Chondrocyte (in vitro differentiated cells): ENCODE data around the gene KCNJ15. TPM values are rescaled to one million over a fixed set of nuclear protein-coding genes. Genes with fewer than 3 reads are reported as not detected.

Source experiments
- DNase-seq: peaks from one replicate; pipeline ENCODE4 v3.0.0; 2021; ENCODE audit warnings: mixed read lengths, low spot score
- H3K27ac Mint-ChIP-seq: one replicate; pipeline ENCODE4 v1.8.0; 2021; ENCODE audit warnings: mild to moderate bottlenecking, moderate library complexity, mixed read lengths; ENCODE audit not compliant: unreplicated experiment
- H3K27me3 Mint-ChIP-seq: 2 replicates; pipeline ENCODE4 v1.8.0; 2021; ENCODE audit warnings: low read depth, mixed read lengths
- H3K36me3 Mint-ChIP-seq: 2 replicates; pipeline ENCODE4 v1.8.0; 2021; ENCODE audit warnings: low read depth, mixed read lengths
- H3K4me1 Mint-ChIP-seq: 2 replicates; pipeline ENCODE4 v1.8.0; 2021; ENCODE audit warnings: low read depth, mild to moderate bottlenecking, mixed read lengths
- H3K4me3 Mint-ChIP-seq: one replicate; pipeline ENCODE4 v1.8.0; 2021; ENCODE audit warnings: mild to moderate bottlenecking, moderate library complexity, mixed read lengths; ENCODE audit not compliant: unreplicated experiment
- H3K9me3 Mint-ChIP-seq: 2 replicates; pipeline ENCODE4 v1.8.0; 2021; ENCODE audit warnings: low read depth, mixed read lengths
- total RNA-seq: library from RNA; stranded (reverse); gene quantifications from 3 replicates; pipeline ENCODE4 v1.2.1, GENCODE V29; 2021
- TF ChIP-seq, protein P1 (sequence below): fragments of 200-600 bp; sonication (generic); IDR thresholded peaks from 2 replicates; pipeline ENCODE4 v1.5.0; 2021; ENCODE audit warnings: antibody characterized with exemption, mild to moderate bottlenecking, moderate library complexity

Gene KCNJ15
- total RNA-seq, 1 donor from 2014 or later = 0.80 TPM

DNA sequence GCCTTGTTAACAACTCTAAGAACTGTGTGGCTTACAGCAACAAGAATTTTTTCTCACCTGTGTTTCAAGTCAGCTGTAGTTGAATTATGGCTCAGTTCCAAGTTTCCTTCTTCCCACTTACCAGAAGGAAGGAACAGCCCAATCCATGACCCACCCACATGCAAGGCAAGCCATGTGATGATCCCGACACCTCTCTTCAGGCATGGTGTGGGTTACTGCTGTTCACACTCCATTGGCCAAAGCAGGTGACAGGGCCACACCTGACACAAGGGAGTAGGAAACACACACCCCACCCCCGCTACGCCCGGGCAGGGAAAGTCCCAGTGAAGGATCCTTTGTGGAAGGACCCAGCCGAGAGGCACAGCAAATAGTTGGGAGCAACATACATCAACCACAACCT is 36.3 kb downstream of the KCNJ15 start:
- TF ChIP-seq, protein P1, sequence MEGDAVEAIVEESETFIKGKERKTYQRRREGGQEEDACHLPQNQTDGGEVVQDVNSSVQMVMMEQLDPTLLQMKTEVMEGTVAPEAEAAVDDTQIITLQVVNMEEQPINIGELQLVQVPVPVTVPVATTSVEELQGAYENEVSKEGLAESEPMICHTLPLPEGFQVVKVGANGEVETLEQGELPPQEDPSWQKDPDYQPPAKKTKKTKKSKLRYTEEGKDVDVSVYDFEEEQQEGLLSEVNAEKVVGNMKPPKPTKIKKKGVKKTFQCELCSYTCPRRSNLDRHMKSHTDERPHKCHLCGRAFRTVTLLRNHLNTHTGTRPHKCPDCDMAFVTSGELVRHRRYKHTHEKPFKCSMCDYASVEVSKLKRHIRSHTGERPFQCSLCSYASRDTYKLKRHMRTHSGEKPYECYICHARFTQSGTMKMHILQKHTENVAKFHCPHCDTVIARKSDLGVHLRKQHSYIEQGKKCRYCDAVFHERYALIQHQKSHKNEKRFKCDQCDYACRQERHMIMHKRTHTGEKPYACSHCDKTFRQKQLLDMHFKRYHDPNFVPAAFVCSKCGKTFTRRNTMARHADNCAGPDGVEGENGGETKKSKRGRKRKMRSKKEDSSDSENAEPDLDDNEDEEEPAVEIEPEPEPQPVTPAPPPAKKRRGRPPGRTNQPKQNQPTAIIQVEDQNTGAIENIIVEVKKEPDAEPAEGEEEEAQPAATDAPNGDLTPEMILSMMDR = no peak
- no peaks in the 10 kb centered on the region for H3K9me3 Mint-ChIP-seq
- H3K4me1 Mint-ChIP-seq = peaks cover 90% of the 10 kb centered on the region
- no peak overlapping the region for H3K27ac Mint-ChIP-seq
- no peak overlapping the region for H3K4me3 Mint-ChIP-seq
- DNase-seq = no peak
- no peaks in the 10 kb centered on the region for H3K27me3 Mint-ChIP-seq
- no peaks in the 10 kb centered on the region for H3K36me3 Mint-ChIP-seq

DNA sequence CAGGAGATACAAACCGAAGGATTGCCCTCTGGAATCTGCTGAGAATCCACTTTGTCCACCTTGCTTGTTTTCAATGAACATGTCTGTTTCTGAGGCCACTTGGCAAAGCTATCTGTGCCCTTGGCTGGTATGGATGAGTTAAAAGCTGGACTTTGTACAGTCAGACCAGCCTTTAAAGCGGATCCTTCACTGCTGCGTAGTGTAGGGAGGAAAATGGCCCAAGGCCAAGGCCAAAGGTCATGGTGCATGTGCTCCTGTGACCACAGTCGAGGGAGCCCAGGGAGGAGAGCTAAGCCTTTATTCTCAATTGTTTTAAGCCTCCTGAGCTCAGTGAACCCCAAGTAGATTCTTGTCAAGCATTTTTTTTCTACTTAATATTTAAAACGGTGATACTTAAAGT is 37.0 kb downstream of the KCNJ15 start:
- H3K4me3 Mint-ChIP-seq = no peak overlapping the region
- no peak for DNase-seq
- no peaks in the 10 kb centered on the region for H3K9me3 Mint-ChIP-seq
- H3K27me3 Mint-ChIP-seq = no peaks in the 10 kb centered on the region
- peaks cover 87% of the 10 kb centered on the region for H3K4me1 Mint-ChIP-seq
- TF ChIP-seq, protein P1 = no peak
- no peak overlapping the region for H3K27ac Mint-ChIP-seq
- no peaks in the 10 kb centered on the region for H3K36me3 Mint-ChIP-seq

DNA sequence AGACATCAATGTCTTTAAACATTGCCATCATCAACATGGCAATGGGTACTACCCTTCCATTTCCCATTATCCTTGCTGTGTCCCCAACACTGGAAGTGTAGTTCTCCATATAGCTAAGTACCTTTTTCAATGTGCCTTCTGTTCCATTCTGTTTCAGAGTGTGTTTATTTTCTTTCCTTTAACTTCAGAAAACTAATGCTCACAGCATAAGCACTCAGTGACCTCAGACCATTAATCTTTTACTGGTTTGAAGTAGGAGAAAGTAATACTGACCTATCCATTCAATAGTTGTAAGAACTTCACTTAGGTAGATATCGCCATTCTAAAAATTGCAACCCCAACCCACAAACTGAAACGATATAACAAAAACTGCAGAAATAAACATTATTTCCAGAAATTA is 37.8 kb downstream of the KCNJ15 start:
- Mint-ChIP-seq H3K36me3 (no peaks in the 10 kb centered on the region), H3K4me3 (no peak overlapping the region), H3K27me3 (no peaks in the 10 kb centered on the region), H3K9me3 (no peaks in the 10 kb centered on the region), H3K27ac (no peak overlapping the region), H3K4me1 (peaks cover 87% of the 10 kb centered on the region)
- TF ChIP-seq, protein P1 = no peak
- no peak for DNase-seq

DNA sequence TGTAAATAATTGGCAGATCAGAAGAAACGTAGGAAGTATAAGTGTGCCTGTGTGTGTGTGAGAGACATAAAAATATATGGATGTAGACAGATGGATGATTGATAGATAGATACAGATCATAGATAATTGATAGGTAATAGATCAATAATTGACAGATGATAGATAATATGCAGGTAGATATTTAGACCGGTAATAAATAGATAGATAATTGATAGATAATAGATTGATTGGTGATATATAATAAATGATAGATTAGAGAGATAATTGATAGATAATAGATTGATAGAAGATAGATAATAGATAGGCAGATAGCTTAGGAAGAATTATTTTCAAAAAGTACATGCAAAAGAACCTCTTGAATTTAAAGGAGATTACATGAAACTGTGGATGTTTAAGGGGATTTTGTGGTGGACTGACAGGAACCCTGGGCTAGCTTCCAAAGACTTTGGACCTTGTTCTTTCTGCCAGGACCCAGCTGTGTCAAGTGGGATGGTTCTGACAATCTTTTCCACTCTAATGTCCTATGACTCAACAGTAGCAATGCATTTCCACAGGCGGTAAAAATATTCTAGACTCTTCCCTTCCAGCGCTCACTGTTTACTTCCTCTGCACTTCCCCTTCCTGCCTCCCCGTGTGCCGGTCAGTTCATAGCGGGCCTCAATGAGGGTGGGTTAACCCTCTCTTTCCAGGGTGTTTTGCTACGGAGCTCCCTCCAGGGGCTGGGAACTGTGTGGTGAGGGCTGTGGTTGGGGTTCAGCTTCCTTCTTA is 39.4 kb downstream of the KCNJ15 start:
- DNase-seq = no peak
- H3K27ac Mint-ChIP-seq = peak overlapping the region; percentile 83
- H3K9me3 Mint-ChIP-seq = no peaks in the 10 kb centered on the region
- H3K27me3 Mint-ChIP-seq = no peaks in the 10 kb centered on the region
- no peak overlapping the region for H3K4me3 Mint-ChIP-seq
- H3K4me1 Mint-ChIP-seq = peaks cover 87% of the 10 kb centered on the region
- no peaks in the 10 kb centered on the region for H3K36me3 Mint-ChIP-seq
- TF ChIP-seq, protein P1 = no peak

DNA sequence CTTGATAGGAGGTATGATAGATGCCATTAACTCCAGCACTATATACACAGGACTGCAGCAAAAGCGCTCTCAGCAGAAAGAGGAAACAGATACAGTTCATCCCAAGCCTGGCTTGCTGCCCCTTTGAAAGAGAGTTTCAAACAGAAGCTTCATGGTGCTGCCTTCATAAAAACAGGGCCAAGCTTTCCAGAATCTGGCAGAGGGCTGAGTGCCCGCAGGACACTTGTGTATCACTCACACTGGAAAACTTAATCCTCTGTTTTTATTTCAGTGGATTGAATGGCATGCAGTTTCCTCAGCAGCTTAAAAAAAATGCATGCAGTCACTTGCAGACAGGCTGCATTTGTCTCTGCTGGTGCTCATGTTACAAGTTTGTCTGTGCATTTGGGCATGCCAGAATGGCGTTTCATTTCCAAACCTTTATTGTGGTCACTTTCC is 40.4 kb downstream of the KCNJ15 start:
- H3K9me3 Mint-ChIP-seq = no peaks in the 10 kb centered on the region
- H3K27me3 Mint-ChIP-seq = no peaks in the 10 kb centered on the region
- peak overlapping the region; percentile 83 for H3K27ac Mint-ChIP-seq
- no peak overlapping the region for H3K4me3 Mint-ChIP-seq
- TF ChIP-seq, protein P1 = no peak
- no peak for DNase-seq
- no peaks in the 10 kb centered on the region for H3K36me3 Mint-ChIP-seq
- peaks cover 88% of the 10 kb centered on the region for H3K4me1 Mint-ChIP-seq
